ENCODE data around the gene MRPL27. TPM values are rescaled to one million over a fixed set of nuclear protein-coding genes. Genes with fewer than 3 reads are reported as not detected.

The MRPL27 gene
- total RNA-seq, 2 donors from 2014 or later, result 70.9 to 76.7 TPM

GRCh38 chr17:50354776-50355175 lies 18.2 kb downstream of the MRPL27 start:
- no peaks in the 10 kb centered on the region for H3K27me3 ChIP-seq (ENCODE audit: control insufficient read depth, insufficient read depth, low read length, poor library complexity, severe bottlenecking)
- H3K36me3 Mint-ChIP-seq (ENCODE audit: low read depth), result peaks cover 73% of the 10 kb centered on the region
- H3K36me3 ChIP-seq (ENCODE audit: control insufficient read depth, insufficient read depth, low read length), result peaks cover 61% of the 10 kb centered on the region
- no peak overlapping the region for H3K4me3 Mint-ChIP-seq
- H3K9me3 Mint-ChIP-seq, result no peaks in the 10 kb centered on the region
- no peak overlapping the region for H3K9ac ChIP-seq (ENCODE audit: extremely low read depth, low read length, poor library complexity, severe bottlenecking)
- no peak overlapping the region for H3K4me3 ChIP-seq (ENCODE audit: low read length)
- no peaks in the 10 kb centered on the region for H3K4me1 Mint-ChIP-seq
- no peak overlapping the region for H3K27ac Mint-ChIP-seq
- H3K9me3 ChIP-seq (ENCODE audit: control insufficient read depth, low read length), result no peaks in the 10 kb centered on the region
- TF ChIP-seq, protein P1, sequence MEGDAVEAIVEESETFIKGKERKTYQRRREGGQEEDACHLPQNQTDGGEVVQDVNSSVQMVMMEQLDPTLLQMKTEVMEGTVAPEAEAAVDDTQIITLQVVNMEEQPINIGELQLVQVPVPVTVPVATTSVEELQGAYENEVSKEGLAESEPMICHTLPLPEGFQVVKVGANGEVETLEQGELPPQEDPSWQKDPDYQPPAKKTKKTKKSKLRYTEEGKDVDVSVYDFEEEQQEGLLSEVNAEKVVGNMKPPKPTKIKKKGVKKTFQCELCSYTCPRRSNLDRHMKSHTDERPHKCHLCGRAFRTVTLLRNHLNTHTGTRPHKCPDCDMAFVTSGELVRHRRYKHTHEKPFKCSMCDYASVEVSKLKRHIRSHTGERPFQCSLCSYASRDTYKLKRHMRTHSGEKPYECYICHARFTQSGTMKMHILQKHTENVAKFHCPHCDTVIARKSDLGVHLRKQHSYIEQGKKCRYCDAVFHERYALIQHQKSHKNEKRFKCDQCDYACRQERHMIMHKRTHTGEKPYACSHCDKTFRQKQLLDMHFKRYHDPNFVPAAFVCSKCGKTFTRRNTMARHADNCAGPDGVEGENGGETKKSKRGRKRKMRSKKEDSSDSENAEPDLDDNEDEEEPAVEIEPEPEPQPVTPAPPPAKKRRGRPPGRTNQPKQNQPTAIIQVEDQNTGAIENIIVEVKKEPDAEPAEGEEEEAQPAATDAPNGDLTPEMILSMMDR (conservative IDR thresholded peaks at IDR 0.05), result no peak
- H3K27ac ChIP-seq (ENCODE audit: low read depth, low read length), result no peak overlapping the region
- H3K4me1 ChIP-seq (ENCODE audit: control insufficient read depth, insufficient read depth, low read length), result no peaks in the 10 kb centered on the region
- WGBS, 2 experiments (ENCODE audit: insufficient coverage in 1 of 2, insufficient read length in 1 of 2), result 95 to 100% methylated on average over 12 to 13 of the region's 13 CpGs
- DNase-seq, result peak; percentile 45
- H3K27me3 Mint-ChIP-seq (ENCODE audit: insufficient read depth), result no peaks in the 10 kb centered on the region

- TF ChIP-seq, protein P1 (conservative IDR thresholded peaks at IDR 0.05), result no peak
- H3K4me3 ChIP-seq (ENCODE audit: low read length), result no peak overlapping the region
- no peaks in the 10 kb centered on the region for H3K4me1 ChIP-seq (ENCODE audit: control insufficient read depth, insufficient read depth, low read length)
- H3K9ac ChIP-seq (ENCODE audit: extremely low read depth, low read length, poor library complexity, severe bottlenecking), result no peak overlapping the region
- 95 to 98% methylated on average over 8 to 15 of the region's 15 CpGs for whole genome bisulfite sequencing, 2 experiments (ENCODE audit: insufficient coverage in 1 of 2, insufficient read length in 1 of 2)
- H3K27ac Mint-ChIP-seq, result no peak overlapping the region
- no peak overlapping the region for H3K27ac ChIP-seq (ENCODE audit: low read depth, low read length)
- H3K4me1 Mint-ChIP-seq, result no peaks in the 10 kb centered on the region
- H3K27me3 ChIP-seq (ENCODE audit: control insufficient read depth, insufficient read depth, low read length, poor library complexity, severe bottlenecking), result no peaks in the 10 kb centered on the region
- no peaks in the 10 kb centered on the region for H3K27me3 Mint-ChIP-seq (ENCODE audit: insufficient read depth)
- H3K36me3 Mint-ChIP-seq (ENCODE audit: low read depth), result peaks cover 72% of the 10 kb centered on the region
- H3K4me3 Mint-ChIP-seq, result no peak overlapping the region
- DNase-seq, result no peak
- H3K9me3 ChIP-seq (ENCODE audit: control insufficient read depth, low read length), result no peaks in the 10 kb centered on the region
- peaks cover 55% of the 10 kb centered on the region for H3K36me3 ChIP-seq (ENCODE audit: control insufficient read depth, insufficient read depth, low read length)
- no peaks in the 10 kb centered on the region for H3K9me3 Mint-ChIP-seq
Observed at GRCh38 chr17:50354198-50354597, 18.8 kb downstream of the MRPL27 start.

GRCh38 chr17:50353600-50354195 lies 19.3 kb downstream of the MRPL27 start:
- DNase-seq, result peak; percentile 35
- TF ChIP-seq, protein P1 (conservative IDR thresholded peaks at IDR 0.05), result no peak
- Histone ChIP-seq H3K9ac (ENCODE audit: extremely low read depth, low read length, poor library complexity, severe bottlenecking) (no peak overlapping the region), H3K4me1 (ENCODE audit: control insufficient read depth, insufficient read depth, low read length) (no peaks in the 10 kb centered on the region), H3K4me3 (ENCODE audit: low read length) (no peak overlapping the region), H3K27me3 (ENCODE audit: control insufficient read depth, insufficient read depth, low read length, poor library complexity, severe bottlenecking) (no peaks in the 10 kb centered on the region), H3K36me3 (ENCODE audit: control insufficient read depth, insufficient read depth, low read length) (peaks cover 50% of the 10 kb centered on the region), H3K27ac (ENCODE audit: low read depth, low read length) (no peak overlapping the region), H3K9me3 (ENCODE audit: control insufficient read depth, low read length) (no peaks in the 10 kb centered on the region)
- Mint-ChIP-seq H3K27ac (no peak overlapping the region), H3K4me3 (no peak overlapping the region), H3K27me3 (ENCODE audit: insufficient read depth) (peaks cover 1% of the 10 kb centered on the region), H3K9me3 (no peaks in the 10 kb centered on the region), H3K4me1 (no peaks in the 10 kb centered on the region), H3K36me3 (ENCODE audit: low read depth) (peaks cover 71% of the 10 kb centered on the region)
- WGBS, 2 experiments (ENCODE audit: insufficient coverage in 1 of 2, insufficient read length in 1 of 2), result 94 to 95% methylated on average over 21 to 27 of the region's 27 CpGs

Data from endodermal cell (in vitro differentiated cells).